GM19463 (cell line): Measurements from ENCODE around the gene FZD7.

ENCODE experiments used
- ATAC-seq: cut with Tn5 transposase; IDR thresholded peaks from one replicate; pipeline ENCODE4 v1.9.1; 2021; ENCODE audit warnings: mild to moderate bottlenecking, moderate library complexity; ENCODE audit not compliant: unreplicated experiment

Gene FZD7

DNA sequence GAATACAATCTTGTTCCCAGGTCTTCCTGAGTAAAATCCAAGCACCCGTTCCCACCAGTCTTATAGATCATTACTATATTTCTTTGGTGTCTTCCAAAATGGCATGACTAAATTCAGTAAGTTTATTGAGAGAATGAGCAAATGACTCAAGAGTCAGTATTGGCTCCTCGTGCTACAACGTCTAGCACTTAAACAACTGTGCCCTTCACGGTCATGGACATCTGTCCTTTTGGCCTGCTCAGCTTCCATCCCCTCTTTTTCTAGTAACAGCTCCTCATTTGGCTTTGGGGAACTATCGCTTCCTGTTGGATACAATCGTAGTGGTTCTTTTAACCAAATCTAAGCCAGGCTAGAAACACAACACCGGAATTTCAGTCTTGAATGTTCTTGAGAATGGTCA, 24.1 kb upstream of the FZD7 start:
- no peak for ATAC-seq

DNA sequence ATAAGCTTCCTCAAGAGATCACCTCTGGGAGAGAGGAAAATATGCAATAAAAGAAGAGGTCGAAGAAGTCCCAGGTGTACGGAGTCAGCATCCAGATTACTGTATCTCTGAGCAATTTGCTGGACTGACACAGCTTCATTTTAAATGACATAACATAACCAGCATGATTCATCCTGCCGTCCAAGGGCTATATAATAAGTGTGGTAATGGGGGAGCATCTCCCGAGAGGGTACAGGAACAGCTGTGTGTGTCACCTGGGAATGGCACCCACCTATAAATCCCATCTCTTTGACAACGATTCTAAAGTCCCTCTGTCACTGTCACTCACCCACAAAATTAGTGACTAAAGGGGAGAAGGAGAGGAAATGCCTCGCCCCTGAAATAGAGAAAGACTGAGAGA, 19.3 kb upstream of the FZD7 start:
- no peak for ATAC-seq

DNA sequence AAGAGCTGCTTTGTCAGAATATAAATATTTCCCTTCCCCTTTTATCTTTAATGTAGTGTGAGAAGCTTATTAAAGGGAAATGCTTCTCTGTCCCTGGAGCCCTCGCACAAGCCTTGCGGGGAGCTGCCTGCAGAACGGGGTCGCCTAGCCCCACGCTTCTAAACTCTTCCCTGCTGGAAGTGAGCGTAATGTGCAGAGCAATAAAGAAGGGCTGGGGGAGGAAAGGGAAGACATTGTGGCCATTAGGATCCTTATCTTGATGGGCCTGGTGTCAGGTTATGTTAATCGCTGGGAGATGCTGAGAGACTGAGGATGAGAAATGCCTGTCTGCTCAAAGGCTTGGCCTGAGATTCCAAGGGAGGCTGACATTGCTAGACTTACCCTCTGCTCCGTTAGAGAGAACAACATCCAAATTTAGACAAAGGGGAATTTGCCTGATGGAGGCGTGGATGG, 18.9 kb upstream of the FZD7 start:
- no peak for ATAC-seq

DNA sequence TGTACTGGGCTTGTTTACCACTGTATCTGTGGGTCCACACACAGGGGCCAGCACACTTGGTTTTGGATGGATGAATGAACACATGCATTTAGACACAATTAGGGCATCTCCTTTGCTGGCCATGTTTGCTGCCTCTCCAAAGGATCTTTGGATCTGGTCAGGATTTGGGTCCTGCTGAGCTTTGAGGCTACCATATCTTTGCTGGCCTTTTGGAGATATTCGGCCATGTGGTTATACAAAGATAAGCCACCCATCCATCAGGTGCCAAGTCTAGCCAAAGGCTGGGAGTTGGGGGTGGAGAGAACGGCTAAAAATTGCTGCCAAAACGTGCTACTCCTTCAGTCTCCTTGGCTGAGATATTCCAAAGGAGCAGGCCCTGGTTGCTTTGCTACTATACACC, 18.2 kb upstream of the FZD7 start:
- ATAC-seq: no peak

DNA sequence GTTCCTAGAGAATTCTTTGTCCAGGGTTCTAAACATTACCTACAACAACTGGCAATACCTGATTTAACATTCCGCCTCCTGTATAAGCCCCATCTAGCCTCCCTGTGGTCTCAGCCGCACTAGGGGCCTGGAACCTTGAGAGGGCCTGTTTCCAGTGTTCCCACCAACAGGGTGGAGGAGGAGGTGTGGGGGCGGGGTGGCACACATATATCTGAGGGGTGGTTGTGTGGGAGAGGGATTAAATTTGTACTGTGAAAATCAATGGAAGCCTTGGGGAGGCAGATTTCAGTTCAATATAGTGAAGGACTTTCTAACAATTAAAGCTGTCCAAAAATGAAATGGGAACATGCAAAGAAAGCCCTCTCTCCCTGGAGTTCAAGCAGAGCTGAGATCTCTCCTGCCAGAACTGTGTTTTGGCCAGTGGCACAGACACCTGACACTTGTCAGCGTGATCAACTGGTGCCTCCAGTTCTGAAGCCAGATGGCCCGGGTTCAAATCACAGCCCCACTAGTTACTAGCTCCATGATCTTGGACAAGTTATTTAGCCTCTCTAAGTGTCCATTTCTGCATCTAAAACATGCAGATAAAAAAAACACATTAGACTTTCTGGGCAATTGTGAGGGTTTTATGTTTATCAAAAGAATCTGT, 17.0 kb upstream of the FZD7 start:
- ATAC-seq: no peak

DNA sequence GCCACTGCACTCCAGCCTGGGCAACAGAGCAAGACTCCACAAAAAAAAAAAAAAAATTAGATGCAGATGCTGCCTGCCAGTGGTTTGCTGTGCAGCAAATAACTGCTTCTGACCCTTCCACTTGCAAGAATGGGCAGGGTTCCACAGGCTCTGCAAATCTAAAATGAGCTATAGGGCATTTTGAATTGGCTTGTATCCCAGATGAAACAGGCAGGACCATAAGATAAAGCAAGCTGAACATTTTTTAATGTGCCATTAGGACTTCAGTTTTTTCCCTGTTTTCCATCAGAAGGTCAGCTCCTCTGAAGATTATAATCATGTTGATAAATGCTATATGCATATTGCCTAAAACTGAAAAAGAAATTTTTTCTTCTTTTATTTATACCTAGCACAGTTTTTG, 15.7 kb upstream of the FZD7 start:
- ATAC-seq: no peak

- ATAC-seq: no peak
These were observed 14.7 kb upstream of the FZD7 start for GRCh38 chr2:202018950-202019349.

DNA sequence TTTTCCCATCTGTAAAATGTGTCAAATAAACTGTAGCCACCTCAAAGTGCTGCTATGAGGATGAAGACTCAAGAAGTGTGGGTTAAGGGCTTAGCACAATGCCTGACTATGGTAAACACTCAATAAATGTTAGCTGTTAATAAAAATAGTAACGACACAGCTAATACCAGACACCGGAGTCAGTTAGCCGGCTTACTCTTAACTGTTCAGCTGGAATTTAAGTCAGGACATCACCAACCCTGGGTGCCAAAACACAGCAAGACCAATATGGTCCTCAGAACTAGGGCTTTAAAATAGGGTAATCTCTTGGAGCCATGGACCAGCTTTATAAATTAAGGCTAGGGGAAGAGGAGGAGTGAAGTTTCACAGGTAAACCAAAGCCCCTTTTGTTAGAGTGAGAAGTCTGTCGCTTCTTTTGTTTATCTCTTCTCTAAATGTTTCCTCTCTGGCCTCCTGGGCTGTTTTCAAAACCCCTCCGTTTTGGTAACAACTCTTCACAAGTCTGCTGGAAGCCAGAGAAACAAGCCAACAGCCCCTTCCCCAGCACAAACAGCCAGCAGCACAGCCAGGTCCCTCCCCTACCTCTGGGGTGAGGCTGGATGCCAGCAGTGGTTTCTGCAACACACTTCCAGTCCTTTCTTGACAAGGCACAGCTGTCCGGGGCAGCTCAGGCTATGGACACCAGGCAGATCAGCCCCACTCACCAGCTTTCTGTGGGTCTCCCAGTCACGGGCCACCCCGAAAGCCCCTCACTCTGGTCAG, 13.8 kb upstream of the FZD7 start:
- ATAC-seq: no peak

DNA sequence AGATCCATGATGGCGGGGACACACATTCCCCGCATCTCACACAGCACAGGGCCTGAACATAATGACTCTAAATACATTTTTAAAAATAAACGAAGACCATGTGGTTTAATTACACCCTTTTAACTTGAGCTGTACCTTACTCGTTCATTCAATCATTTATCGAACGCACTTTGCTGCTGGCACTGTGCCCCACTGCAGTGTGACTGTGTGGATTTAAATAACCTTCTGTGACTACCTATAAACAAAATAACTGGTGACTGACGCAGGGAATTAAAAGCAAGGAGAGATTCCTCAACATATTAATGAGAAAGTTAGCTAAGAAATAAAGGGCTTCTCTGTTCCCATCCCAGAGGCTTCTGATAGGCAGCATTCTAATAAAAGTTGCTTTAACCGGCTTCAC, 10.9 kb upstream of the FZD7 start:
- no peak for ATAC-seq

- ATAC-seq: no peak
These were observed 10.3 kb upstream of the FZD7 start for GRCh38 chr2:202023198-202023903.

GRCh38 chr2:202023904-202024266, 9.8 kb upstream of the FZD7 start:
- no peak for ATAC-seq

GRCh38 chr2:202024871-202025270, 8.8 kb upstream of the FZD7 start:
- no peak for ATAC-seq

DNA sequence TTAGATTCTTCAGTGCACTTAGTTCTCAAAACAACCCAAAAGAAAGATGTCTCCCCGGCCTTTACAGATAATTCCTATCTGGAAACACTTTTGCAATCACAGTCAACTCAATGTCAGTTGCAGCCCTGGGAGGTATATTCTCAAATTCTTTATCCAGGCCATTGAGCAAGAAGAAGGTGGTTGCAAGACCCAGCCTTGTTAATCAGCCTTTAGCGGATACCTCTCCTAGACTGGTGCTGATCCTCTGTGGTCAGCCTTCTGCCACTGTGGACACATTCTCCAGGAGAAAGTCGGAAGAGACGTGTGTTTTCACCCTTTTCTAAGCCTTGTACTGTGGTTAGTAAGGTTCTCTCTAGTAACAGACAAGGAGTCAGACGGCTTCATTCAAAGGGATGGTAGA, 7.8 kb upstream of the FZD7 start:
- no peak for ATAC-seq

DNA sequence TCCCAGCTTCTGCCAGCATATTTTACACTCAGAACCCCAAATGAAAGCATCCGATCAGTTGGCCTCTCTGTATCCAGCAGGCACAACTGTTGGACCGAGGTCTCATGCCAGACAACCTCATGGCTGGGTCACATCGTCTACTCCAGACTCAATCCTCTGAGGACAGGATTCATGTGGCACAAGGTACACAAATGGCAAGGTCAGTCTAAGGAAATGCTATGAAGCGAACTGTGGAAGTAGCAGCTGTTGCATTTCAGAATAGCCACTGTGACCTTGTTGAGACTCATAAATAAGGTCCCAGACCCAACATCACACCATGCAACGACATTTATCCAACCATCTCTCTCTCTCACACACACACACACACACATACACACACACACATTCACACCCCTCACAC, 7.1 kb upstream of the FZD7 start:
- no peak for ATAC-seq

GRCh38 chr2:202030691-202031090, 3.0 kb upstream of the FZD7 start:
- ATAC-seq: no peak

- ATAC-seq: no peak
These were observed 2.3 kb upstream of the FZD7 start for GRCh38 chr2:202031246-202031951.

DNA sequence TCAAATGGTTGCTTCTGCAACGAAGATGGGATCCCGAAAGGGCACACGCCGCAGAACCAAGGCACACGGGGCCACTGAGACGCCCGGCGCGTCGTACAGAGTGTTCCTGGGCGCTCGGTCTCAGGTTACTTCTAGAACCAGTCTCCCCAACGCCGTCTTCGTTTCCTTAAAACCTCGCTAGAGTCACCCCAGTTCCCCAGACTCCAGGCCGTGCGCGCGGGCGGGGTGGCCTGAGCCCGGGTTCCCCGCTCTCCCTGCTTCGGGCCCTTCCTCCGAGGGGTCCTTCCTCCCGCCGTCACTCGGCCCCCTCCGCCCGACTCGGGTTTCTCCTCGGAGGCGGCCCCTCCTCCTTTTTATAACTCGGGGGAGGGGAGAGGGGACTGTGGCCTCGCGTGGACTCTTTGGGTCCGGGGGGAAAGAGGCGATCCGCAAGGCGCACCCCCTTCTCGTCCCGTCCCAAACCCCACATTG, 774 bp upstream of the FZD7 start:
- peak; percentile 20 for ATAC-seq

DNA sequence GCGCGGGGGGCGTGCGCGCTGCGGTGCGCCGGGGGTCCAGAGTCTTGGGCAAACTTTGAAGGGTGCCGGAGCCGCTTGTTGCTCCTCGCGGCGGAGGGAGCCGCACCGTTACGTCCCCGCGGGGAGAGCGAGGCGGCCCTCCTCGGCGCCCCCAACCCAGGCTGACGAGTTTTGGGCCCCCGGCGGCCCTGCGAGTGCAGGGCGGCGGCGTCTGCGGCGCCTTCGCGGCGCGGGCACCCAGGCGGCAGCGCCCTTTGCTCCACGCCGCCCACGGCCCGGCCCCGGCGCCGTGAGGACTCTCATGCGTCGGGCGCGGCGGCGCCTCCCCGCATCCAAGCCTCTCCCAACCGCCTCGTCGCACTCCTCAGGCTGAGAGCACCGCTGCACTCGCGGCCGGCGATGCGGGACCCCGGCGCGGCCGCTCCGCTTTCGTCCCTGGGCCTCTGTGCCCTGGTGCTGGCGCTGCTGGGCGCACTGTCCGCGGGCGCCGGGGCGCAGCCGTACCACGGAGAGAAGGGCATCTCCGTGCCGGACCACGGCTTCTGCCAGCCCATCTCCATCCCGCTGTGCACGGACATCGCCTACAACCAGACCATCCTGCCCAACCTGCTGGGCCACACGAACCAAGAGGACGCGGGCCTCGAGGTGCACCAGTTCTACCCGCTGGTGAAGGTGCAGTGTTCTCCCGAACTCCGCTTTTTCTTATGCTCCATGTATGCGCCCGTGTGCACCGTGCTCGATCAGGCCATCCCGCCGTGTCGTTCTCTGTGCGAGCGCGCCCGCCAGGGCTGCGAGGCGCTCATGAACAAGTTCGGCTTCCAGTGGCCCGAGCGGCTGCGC, 814 bp downstream of the FZD7 start:
- no peak for ATAC-seq

- ATAC-seq: no peak
These were observed 1.7 kb downstream of the FZD7 start for GRCh38 chr2:202035089-202035940.
